Measurements from ENCODE around the gene PHTF2.

DNA sequence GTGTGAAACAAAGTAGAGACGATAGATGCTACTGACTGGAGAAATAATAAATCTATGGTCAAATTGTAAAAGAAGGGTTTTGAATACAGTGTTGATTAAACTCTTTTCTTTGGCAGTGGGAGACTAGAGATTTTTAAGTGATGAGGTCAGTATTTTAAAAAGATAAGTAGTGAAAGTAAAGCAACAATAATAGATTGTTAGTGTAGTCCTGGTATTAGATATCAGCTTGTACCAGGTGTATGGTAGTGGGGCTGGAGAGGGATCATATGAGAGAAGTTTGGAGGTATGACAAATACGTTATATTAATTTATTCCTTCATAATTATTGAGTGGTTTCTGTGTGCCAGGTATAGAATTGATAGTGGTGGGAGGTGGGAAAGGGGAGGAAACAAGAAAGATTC lies 25.2 kb downstream of the PHTF2 start:
- TF ChIP-seq CTCF (conservative IDR thresholded peaks at IDR 0.05; ENCODE audit: low read depth, low read length) (no peak), POLR2A (IDR thresholded peaks at IDR 0.05; ENCODE audit: low read depth, low read length) (no peak), MXI1 (IDR thresholded peaks at IDR 0.05; ENCODE audit: borderline replicate concordance, low read depth, low read length) (no peak), RAD21 (IDR thresholded peaks at IDR 0.05; ENCODE audit: low read length) (no peak), FOS (IDR thresholded peaks at IDR 0.05; ENCODE audit: low read depth, low read length) (no peak), BHLHE40 (IDR thresholded peaks at IDR 0.05; ENCODE audit: low read depth, low read length) (no peak), CHD1 (IDR thresholded peaks at IDR 0.05; ENCODE audit: low read depth, low read length) (no peak), CEBPB (IDR thresholded peaks at IDR 0.05; ENCODE audit: low read depth, low read length) (no peak), MAFK (IDR thresholded peaks at IDR 0.05; ENCODE audit: low read depth, low read length) (no peak), RCOR1 (IDR thresholded peaks at IDR 0.05; ENCODE audit: insufficient replicate concordance, low read length) (no peak)

All from IMR-90 (cell line).